Endothelial cell (in vitro differentiated cells): ENCODE measurements around the gene GNAS. TPM values are rescaled to one million over a fixed set of nuclear protein-coding genes. Genes with fewer than 3 reads are reported as not detected.

ENCODE experiments used
- DNase-seq: peaks from one replicate; pipeline ENCODE4 v3.0.0; 2021; ENCODE audit warnings: low spot score
- H3K27ac Mint-ChIP-seq: one replicate; pipeline ENCODE4 v1.8.0; 2021; ENCODE audit warnings: mixed read lengths, inconsistent platforms; ENCODE audit not compliant: unreplicated experiment
- H3K27me3 Mint-ChIP-seq: one replicate; pipeline ENCODE4 v1.8.0; 2021; ENCODE audit warnings: mild to moderate bottlenecking, moderate library complexity, mixed read lengths, inconsistent platforms; ENCODE audit not compliant: unreplicated experiment
- H3K36me3 Mint-ChIP-seq: one replicate; pipeline ENCODE4 v1.8.0; 2021; ENCODE audit warnings: mild to moderate bottlenecking, low read depth, mixed read lengths, inconsistent platforms; ENCODE audit not compliant: unreplicated experiment
- H3K4me1 Mint-ChIP-seq: one replicate; pipeline ENCODE4 v1.8.0; 2021; ENCODE audit warnings: mild to moderate bottlenecking, mixed read lengths, inconsistent platforms; ENCODE audit not compliant: unreplicated experiment
- H3K4me3 Mint-ChIP-seq: one replicate; pipeline ENCODE4 v1.8.0; 2021; ENCODE audit warnings: mild to moderate bottlenecking, mixed read lengths, inconsistent platforms; ENCODE audit not compliant: unreplicated experiment
- H3K9me3 Mint-ChIP-seq: one replicate; pipeline ENCODE4 v1.8.0; 2021; ENCODE audit warnings: mixed read lengths, inconsistent platforms; ENCODE audit not compliant: unreplicated experiment
- CTCF ChIP-seq: fragments of 200-600 bp; sonication (generic); IDR thresholded peaks from one replicate; pipeline ENCODE4 v1.5.0; 2021; ENCODE audit warnings: antibody characterized with exemption; ENCODE audit not compliant: unreplicated experiment
- total RNA-seq: library from RNA; stranded (reverse); fragmentation: NEBNext Ultra II Directional; extraction: Animal tissue kit (Norgen Biotek cat#: 25700); gene quantifications from one replicate; pipeline ENCODE4 v1.2.1, GENCODE V29; 2021; ENCODE audit not compliant: unreplicated experiment

The GNAS gene
- total RNA-seq, 1 donor from 2014 or later, result 1,989 TPM

GRCh38 chr20:58810116-58810878 lies 42.2 kb upstream of the GNAS start:
- no peaks in the 10 kb centered on the region for H3K36me3 Mint-ChIP-seq
- no peak overlapping the region for H3K27ac Mint-ChIP-seq
- H3K4me1 Mint-ChIP-seq, result no peaks in the 10 kb centered on the region
- H3K27me3 Mint-ChIP-seq, result peaks cover 5% of the 10 kb centered on the region
- no peaks in the 10 kb centered on the region for H3K9me3 Mint-ChIP-seq
- no peak for TF ChIP-seq CTCF
- H3K4me3 Mint-ChIP-seq, result no peak overlapping the region
- no peak for DNase-seq

DNA sequence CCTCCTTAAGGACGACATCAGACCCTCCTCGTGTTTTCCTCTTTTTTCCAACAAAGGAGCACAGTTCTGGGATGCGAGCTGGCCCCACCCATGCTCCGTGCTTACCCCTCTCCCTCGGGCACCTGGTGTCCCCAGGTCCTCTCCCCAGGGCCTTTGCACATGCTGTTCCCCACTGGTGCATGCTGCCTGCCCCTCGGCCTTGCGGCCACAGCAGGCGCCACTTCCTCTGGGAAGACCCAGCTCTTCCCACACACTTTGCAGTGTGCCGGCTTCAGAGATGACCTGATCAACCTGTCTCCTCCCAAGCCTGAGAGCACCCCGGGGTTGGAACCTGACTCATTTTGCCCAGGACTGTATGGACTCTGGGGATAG lies 41.7 kb upstream of the GNAS start:
- H3K4me3 Mint-ChIP-seq, result no peak overlapping the region
- DNase-seq, result no peak

GRCh38 chr20:58811334-58811733 lies 41.2 kb upstream of the GNAS start:
- no peak overlapping the region for H3K27ac Mint-ChIP-seq
- no peak overlapping the region for H3K4me3 Mint-ChIP-seq
- H3K4me1 Mint-ChIP-seq, result no peaks in the 10 kb centered on the region
- no peaks in the 10 kb centered on the region for H3K36me3 Mint-ChIP-seq
- peaks cover 2% of the 10 kb centered on the region for H3K27me3 Mint-ChIP-seq
- no peaks in the 10 kb centered on the region for H3K9me3 Mint-ChIP-seq
- DNase-seq, result no peak
- TF ChIP-seq CTCF, result no peak

More for the DNA sequence above, 41.7 kb upstream of the GNAS start:
- TF ChIP-seq CTCF, result no peak
- H3K4me1 Mint-ChIP-seq, result no peaks in the 10 kb centered on the region
- no peak overlapping the region for H3K27ac Mint-ChIP-seq
- H3K9me3 Mint-ChIP-seq, result no peaks in the 10 kb centered on the region
- H3K36me3 Mint-ChIP-seq, result no peaks in the 10 kb centered on the region
- H3K27me3 Mint-ChIP-seq, result peaks cover 2% of the 10 kb centered on the region

GRCh38 chr20:58813369-58813768 lies 39.1 kb upstream of the GNAS start:
- no peak for TF ChIP-seq CTCF
- DNase-seq, result no peak
- Mint-ChIP-seq H3K27me3 (peaks cover 14% of the 10 kb centered on the region), H3K4me3 (no peak overlapping the region), H3K27ac (no peak overlapping the region), H3K4me1 (no peaks in the 10 kb centered on the region), H3K36me3 (peaks cover 5% of the 10 kb centered on the region), H3K9me3 (no peaks in the 10 kb centered on the region)

DNA sequence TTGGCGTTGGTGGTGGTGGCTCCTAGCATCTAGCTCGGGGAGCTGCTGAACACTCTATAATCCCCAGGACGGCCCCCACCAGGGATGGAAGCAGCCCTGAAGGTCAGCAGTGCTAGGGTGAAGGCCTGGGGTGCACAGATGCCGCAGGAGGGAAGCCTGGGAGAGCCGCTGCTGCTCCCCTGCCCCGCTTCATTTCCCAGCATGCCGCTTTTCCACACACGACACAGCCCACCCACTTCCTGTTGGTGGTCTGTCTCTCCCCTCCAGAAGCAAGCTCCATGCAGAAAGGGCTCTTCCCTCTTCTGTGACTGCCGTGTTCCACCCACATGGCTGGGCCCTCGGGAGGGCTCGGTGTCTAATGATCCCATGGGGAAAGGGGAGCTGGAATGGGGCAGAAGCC lies 37.1 kb upstream of the GNAS start:
- Mint-ChIP-seq H3K27me3 (peaks cover 16% of the 10 kb centered on the region), H3K27ac (no peak overlapping the region), H3K4me1 (no peaks in the 10 kb centered on the region)

More for the DNA sequence above, 37.1 kb upstream of the GNAS start:
- DNase-seq, result no peak
- Mint-ChIP-seq H3K4me3 (no peak overlapping the region), H3K36me3 (peaks cover 9% of the 10 kb centered on the region), H3K9me3 (no peaks in the 10 kb centered on the region)
- TF ChIP-seq CTCF, result no peak
